T-helper 9 cell (primary cell): ENCODE measurements around the gene ZNF284.

ENCODE experiments used
- DNase-seq: peaks from one replicate; pipeline ENCODE4 v3.0.0-alpha.2; 2020
- total RNA-seq, 2 donors: gene quantifications; one replicate each; lab custom pipeline; 2026; lab: John Stamatoyannopoulos, UW

ZNF284 gene
- 2.7 to 3.9 reads per million in 2 donors for total RNA-seq

GRCh38 chr19:44071824-44072542 lies at the start of gene ZNF284:
Gene ZNF284 (plus strand): TSS chr19:44072159. CDS start chr19:44076390, 4,231 bp downstream.
- peak; percentile 61 for DNase-seq

DNA sequence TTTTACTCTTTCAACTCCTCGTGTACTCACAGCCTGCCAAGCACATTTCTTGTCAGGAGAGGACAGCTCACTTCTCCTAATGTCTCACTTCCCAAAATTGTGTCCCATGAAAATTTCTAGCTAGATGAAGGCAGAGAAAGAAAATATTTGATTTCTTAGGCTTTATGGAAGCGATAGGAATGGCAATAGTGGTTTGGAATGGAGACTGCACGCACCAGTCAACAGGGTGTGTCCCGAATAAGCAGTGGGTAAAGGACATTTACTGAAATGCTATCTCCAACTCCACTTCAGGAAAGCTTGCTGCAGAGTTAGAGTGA lies 47.1 kb upstream of the ZNF284 start:
- DNase-seq = no peak

GRCh38 chr19:44025217-44025936 lies 46.6 kb upstream of the ZNF284 start, which contains the start of gene ZNF222:
Gene ZNF222 (plus strand): TSS chr19:44025379. CDS start chr19:44025437, 58 bp downstream.
- DNase-seq = peak; percentile 50

DNA sequence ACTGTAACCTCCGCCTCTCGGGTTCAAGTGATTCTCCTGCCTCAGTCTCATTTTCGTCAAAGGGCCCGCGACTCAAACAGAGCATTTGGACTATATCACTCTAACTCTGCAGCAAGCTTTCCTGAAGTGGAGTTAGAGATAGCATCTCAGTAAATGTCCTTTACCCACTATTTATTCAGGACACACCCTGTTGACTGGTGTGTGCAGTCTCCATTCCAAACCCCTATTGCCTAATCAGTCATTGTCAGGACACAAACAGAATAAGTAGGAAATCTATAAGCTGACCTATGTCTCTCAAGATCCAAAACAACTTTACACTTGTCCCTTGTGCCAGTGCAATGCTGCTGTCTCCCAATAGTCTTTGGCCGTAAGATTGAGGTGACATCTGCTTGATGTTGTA lies 45.3 kb upstream of the ZNF284 start:
- DNase-seq = no peak

DNA sequence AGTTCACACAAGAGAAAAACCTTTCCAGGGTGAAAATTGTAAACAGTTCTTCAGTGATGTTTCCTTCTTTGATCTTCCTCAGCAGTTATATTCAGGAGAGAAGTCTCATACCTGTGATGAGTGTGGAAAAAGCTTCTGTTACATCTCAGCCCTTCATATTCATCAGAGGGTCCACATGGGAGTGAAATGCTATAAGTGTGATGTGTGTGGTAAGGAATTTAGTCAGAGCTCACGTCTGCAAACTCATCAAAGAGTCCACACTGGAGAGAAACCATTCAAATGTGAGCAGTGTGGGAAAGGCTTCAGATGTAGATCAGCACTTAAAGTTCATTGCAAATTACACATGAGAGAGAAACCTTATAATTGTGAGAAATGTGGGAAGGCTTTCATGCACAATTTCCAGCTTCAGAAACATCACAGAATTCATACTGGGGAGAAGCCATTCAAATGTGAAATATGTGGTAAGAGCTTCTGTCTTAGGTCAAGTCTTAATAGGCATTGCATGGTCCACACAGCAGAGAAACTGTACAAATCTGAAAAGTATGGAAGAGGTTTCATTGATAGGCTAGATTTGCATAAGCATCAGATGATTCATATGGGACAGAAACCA lies 39.9 kb upstream of the ZNF284 start:
- no peak for DNase-seq

DNA sequence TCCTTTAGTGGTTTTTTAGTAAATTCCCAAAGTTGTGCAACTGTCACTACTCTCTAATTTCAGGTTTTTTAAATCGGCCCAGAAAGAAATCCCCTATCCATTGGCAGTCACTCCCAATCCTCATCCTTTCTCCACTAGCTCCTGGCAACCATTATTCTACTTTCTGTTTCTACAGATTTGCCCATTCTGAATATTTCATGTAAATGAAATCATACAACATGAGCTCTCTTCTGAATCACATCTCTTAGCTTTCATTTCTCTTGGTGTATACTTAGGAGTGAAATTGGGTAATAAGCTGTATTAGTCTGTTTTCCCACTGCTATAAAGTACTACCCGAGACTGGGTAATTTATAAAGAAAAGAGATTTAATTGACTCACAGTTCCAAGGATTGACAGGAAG lies 29.8 kb upstream of the ZNF284 start:
- DNase-seq = no peak

DNA sequence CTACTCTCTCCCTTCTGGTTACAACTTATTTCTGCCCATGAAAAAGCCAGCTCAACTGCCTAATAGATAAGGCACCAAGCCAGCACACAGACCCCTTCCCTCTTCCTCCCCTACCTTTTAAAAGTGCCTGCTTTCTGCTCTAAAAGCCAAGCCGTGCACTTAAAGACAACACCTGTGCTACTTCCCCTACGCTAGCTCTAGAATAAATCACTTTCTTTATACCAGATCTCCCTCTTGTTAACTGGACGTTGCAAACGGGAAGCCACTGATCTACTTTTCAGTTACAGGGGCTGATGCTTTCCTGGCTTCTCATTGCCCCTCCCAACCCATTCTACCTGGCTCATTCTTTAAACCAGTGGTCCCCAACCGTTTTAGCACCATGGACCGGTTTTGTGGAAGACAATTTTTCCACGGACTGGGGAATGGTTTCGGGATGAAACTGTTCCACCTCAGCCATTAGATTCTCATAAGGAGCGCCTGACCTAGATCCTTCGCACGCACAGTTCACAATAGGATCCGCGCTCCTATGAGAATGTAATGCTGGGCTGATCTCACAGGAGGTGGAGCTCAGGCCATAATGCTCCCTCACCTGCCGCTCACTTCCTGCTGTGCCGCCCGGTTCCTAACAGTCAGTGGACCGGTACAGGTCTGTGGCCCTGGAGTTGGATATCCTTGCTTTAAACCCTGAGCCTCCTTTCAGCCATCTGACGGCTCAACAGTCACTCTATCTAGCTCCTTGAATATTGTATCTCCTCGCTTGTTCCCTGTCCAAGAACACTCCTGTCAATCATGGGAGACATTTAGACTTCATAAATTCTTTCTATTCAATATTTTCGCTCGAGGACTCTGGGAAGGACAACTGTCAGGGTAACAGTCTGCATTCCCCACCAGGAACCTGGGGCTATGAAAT lies 21.0 kb upstream of the ZNF284 start:
- no peak for DNase-seq

GRCh38 chr19:44051650-44052402 lies 20.1 kb upstream of the ZNF284 start, which contains the start of gene ZNF223:
Gene ZNF223 (plus strand): TSS chr19:44052036. CDS start chr19:44055177, 3,141 bp downstream.
- DNase-seq = peak; percentile 19

DNA sequence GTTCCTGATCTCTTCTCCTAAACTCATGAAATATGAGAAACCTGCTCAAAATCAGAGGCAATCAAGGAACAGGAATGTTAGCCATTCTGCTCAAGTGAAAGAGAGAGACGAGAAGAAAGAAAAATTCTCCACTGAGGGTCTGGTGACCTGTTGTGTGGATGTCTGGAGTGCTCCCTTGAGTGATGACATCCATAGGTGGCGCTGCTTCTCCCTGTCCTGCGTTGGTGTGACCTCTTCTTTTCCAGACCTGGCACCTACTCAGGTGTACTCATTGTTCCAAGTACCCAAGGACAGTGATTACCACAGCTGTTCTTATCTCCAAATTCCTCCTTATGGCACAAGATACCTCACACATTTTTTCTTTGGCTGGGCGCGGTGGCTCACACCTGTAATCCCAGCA lies 16.1 kb upstream of the ZNF284 start:
- DNase-seq = no peak

DNA sequence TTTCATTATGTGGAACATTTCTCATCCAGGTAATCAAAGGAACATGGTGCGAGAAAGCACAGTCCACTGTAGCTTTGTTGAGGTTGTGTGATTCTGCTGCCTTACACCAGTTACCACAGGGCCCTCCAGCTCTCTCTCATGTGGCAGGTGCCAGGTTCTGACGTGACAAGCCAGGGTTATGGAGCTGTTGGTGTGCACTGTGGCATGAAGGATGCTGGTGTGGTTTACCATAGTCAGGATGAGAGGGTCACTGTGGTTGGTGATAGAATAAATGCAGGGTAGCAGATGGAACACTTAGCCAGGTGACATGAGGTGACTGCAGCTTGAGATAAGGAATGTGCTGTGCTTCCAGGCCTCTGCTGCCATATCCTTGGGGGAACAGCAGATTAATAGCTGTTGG lies 12.7 kb upstream of the ZNF284 start:
- DNase-seq = no peak

DNA sequence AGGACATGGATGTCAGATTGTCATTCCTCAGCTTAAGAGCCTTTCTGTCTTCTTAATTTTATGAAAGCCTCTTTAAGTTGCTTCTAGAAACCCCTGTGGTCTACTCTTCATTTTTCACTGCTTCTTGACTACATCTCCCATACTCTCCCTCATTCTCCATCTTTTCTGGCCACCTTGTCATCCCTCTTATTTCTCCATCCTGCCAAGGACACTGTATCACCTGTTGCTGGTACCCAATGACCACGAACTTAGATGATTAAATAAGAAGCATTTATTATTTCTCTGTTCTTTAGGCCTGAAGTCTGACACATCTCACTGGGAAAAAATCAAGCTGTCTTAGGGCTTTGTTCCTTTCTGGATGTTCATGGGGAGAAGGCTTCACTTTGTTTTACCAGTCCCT lies 10.9 kb upstream of the ZNF284 start:
- DNase-seq = no peak

DNA sequence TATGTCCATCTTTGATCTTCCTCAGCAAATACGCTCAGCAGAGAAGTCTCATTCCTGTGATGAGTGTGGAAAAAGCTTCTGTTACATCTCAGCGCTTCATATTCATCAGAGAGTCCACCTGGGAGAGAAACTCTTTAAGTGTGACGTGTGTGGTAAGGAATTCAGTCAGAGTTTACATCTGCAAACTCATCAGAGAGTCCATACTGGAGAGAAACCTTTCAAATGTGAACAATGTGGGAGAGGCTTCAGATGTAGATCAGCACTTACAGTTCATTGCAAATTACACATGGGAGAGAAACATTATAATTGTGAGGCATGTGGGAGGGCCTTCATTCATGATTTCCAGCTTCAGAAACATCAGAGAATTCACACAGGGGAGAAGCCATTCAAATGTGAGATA lies 5.7 kb upstream of the ZNF284 start:
- DNase-seq = no peak

GRCh38 chr19:44069415-44069814 lies 2.5 kb upstream of the ZNF284 start:
- no peak for DNase-seq

DNA sequence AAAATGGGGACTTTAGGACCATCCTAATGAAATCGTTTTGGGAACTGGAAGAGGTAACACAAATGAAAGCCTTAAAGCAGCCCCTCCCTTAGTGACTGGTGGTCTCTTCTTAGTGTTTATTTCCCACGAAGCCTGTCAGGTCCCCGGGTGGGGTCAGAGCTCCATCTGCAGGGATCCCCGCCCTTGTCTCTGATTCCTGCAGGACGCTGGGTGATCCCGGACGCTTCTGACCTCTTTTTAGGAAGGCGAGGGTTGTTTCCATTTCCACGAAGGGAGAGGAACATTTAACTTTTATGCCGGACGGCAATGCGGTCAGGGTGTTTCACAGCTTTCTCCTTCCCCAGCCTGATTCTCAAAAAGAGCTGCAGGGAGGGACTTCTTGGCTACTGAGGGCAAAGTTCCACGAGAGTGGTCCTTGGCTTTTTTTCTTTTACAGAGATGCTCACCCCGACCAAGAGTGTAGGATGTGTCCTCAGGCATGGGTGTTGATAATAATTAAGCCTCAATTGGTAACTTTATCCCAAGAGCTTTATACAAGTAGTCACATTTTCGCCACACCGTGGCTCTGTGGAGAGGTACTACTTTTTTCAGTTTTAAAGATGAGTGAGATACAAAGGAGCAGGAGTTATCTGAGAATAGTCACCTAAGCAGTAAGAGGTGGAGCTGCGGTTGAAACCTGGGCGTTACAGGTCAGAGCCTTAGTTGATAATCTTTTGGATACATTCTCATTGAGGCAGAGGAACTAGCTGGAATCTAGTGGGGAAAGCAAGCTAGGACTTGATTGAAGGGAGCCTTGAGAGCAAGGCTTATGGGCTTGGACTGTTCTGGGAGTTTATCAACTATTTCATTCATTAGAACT lies 813 bp downstream of the ZNF284 start:
- no peak for DNase-seq

DNA sequence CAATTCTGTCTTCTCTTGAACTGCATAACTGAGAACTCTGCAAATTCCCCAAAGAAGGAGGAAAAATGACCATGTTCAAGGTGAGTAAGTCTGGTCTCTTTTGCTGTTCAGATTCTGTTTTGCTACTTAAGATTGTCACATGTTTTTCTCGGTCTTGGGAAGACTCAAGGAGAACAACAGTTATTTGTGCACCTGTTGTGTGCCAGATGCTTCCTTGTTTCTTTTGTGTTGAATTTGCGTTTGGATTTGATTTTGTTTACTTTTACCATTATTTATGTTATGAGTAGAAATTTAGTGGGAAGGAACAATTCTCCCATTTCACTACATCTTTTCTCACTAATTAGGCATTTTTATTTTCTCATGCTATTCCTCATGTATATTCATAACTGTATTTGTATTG lies 4.4 kb downstream of the ZNF284 start:
- no peak for DNase-seq

GRCh38 chr19:44092108-44092507 lies 20.1 kb downstream of the ZNF284 start:
- no peak for DNase-seq

DNA sequence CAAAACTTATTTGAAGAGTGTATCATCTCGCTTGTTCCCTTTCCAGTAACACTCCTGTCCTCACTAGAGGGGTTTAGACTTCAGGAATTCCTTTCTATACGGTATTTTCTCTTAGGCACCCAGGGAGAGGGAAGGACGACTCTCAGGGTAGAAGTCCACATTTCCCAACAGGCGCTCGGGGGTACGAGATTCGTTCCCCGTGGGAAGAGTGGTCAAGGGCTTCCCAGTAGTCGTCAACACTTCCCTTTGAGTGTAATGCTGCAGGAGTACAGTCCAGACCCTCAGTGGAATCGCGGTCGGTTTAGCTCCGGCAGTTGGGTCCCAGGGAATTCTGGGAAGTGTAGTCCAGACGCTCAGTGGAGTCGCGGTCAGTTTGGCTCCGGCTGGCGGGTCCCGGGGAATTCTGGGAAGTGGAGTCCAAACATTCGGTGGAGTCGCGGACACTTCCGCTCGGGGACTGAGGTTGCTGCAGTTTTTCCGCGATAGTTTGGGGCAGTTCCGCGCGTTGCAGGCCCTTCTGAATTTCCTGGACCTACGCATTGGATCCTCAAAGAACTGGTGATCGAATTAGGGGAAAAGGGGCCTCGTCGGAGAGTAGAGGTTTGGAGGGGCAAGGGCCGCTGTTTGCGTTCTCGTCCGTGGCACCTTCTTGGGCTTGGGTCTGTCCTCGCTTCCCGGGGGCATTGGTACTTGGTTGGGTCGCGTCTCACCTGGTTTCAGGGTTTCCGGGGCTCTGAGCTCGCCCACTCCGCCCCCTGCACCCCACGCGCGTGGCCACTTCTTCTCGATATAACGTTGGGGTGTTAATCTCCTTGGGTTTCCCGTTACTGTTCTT lies 22.2 kb downstream of the ZNF284 start, which contains the start of gene ZNF224:
Gene ZNF224 (plus strand): TSS at position 431 of the 835 bp plus-strand sequence. CDS start 3,513 bp downstream, outside the sequence.
- peak; percentile 64 for DNase-seq

DNA sequence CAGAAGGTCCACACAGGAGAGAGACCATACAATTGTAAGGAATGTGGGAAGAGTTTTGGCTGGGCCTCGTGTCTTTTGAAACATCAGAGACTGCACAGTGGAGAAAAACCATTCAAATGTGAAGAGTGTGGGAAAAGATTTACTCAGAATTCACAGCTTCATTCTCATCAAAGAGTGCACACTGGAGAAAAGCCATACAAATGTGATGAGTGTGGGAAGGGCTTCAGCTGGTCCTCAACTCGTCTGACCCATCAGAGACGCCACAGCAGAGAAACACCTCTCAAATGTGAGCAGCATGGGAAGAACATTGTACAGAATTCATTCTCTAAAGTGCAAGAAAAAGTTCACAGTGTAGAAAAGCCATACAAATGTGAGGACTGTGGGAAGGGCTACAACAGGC lies 35.8 kb downstream of the ZNF284 start:
- no peak for DNase-seq

DNA sequence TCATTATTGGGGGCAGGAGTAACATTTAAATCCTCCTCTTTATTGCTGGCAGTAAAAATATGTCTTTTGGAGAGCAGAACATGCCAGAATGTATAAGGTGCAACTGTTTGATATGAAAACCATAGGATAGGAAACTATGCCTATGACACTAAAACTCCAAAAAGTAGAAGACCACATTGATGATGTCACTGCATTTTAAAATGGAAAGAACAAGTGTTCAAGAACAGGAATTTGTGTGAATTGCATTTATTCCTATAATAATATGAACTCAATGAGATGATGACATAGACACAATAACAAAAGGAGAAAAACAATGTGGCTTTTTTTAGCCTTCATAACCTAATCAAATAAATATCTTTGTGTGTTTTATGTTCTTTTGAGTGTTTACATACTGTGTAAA lies 37.5 kb downstream of the ZNF284 start:
- DNase-seq = no peak

DNA sequence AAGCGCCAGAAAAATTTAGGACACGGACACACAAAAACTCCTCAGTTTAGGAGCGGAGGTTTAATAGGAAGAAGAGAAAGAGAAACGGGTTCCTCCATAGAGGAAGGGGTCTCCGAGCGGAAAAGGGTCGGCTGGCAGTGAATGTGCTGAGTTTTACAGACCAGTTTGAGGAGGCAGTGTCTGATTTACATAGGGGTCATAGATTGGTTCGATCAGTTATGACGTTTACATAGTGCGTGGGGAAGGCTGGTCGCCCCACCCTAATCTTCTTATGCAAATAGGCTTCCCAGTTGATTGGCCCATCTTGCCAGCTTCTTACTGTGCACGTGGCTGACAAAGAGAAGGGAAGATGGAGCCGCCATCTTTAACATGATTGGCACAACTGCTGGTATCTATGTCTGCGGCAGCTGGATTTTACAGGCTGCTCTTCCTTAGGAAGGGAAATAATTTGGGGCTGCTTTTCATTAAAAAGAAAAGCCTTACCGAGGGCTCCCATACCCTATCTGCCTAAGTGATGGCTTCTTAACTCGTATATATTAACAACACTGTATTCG lies 40.0 kb downstream of the ZNF284 start:
- DNase-seq = no peak
